ENCODE data around the gene SIX2.

DNA sequence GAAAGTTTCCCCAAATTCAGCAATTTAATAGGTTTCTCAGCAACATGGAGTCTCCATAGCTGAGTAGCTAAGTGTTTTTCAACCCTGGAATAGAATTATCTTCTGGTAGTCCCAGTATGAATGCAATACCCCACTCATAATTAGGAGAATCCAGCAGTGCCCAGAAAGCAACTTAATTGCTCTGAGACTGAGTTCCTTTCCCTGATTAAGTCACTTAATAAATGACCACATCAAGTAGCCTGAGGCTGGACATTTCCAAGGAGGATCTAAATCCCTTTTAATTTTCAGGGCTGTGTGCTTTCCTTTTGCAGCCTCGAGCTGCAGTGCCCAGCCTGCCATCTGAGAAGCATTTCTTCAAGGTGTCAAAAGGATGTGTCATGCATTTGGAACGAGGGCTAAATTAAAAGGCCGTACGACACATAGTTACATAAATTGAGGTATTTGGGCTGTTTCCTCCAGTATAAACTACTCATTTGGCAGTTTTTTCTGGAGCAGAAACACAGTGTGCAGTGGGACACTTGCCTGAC lies 17.7 kb upstream of the SIX2 start:
- TF ChIP-seq, protein P1, sequence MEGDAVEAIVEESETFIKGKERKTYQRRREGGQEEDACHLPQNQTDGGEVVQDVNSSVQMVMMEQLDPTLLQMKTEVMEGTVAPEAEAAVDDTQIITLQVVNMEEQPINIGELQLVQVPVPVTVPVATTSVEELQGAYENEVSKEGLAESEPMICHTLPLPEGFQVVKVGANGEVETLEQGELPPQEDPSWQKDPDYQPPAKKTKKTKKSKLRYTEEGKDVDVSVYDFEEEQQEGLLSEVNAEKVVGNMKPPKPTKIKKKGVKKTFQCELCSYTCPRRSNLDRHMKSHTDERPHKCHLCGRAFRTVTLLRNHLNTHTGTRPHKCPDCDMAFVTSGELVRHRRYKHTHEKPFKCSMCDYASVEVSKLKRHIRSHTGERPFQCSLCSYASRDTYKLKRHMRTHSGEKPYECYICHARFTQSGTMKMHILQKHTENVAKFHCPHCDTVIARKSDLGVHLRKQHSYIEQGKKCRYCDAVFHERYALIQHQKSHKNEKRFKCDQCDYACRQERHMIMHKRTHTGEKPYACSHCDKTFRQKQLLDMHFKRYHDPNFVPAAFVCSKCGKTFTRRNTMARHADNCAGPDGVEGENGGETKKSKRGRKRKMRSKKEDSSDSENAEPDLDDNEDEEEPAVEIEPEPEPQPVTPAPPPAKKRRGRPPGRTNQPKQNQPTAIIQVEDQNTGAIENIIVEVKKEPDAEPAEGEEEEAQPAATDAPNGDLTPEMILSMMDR (optimal IDR thresholded peaks at IDR 0.05 in 1 of 3, IDR thresholded peaks at IDR 0.05 in 1 of 3, conservative IDR thresholded peaks at IDR 0.05 in 1 of 3; ENCODE audit: extremely low read depth in 1 of 3, insufficient read depth in 2 of 3, low read length in 3 of 3) = no peak
- no peak for TF ChIP-seq EZH2 (IDR thresholded peaks at IDR 0.05; ENCODE audit: low read length)

Data from keratinocyte (primary cell).